ENCODE data around the gene SSBP3.

SSBP3 gene

DNA sequence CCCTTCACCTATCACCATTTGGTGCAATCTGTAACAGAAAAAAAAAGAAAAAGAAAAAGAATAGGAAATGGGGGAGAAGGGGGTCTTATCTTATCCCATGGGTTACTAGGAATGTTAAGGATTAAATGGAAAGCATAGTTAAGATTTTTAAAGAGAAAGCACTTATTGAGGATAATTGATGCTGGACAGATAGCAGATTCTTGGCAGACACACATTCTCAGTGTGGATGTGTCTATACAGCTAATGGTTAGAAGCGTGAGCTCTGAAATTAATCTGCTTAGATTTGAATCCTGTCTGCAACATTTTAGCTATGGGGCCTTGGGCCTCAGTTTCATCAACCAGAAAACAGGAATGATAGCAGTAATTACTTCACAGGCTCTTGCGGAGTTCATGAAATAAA is 67.1 kb downstream of the SSBP3 start:
- no peak overlapping the region for H3K27ac ChIP-seq (ENCODE audit: low read depth, low read length)
- H3K9me3 ChIP-seq (ENCODE audit: control insufficient read depth, insufficient read depth, low read length): no peaks in the 10 kb centered on the region
- no peak overlapping the region for H3K4me3 ChIP-seq (ENCODE audit: low read depth, low read length)
- H3K4me1 ChIP-seq (ENCODE audit: control insufficient read depth, insufficient read depth, low read length): peaks cover 56% of the 10 kb centered on the region
- no peaks in the 10 kb centered on the region for H3K27me3 ChIP-seq (ENCODE audit: control insufficient read depth, insufficient read depth, low read length)
- H3K36me3 ChIP-seq (ENCODE audit: control insufficient read depth, insufficient read depth, low read length): peaks cover 7% of the 10 kb centered on the region; the same call in 1 of the 2 replicates
- H3K9ac ChIP-seq (ENCODE audit: low read depth, low read length): no peak overlapping the region

DNA sequence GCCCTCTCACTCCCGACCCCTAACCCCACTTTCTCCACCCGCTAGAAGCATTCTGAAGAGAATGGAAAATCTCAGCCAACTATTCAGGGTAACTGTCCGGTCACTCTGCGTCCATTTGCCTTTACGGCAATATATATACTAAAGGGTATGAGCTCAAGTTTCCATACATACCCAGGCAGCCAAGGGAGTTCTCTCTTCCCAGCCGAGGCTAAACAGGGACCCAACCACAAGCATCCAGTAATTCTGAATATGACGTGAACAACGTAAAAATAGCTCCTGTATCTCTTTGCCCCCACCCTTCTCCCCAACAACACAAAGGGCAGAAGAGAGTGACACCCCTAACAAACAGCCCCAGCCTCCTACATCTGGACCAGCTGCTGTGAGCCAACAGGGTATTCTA is 67.7 kb downstream of the SSBP3 start:
- no peak overlapping the region for H3K27ac ChIP-seq (ENCODE audit: low read depth, low read length)
- peaks cover 7% of the 10 kb centered on the region; the same call in 1 of the 2 replicates for H3K36me3 ChIP-seq (ENCODE audit: control insufficient read depth, insufficient read depth, low read length)
- peaks cover 55% of the 10 kb centered on the region for H3K4me1 ChIP-seq (ENCODE audit: control insufficient read depth, insufficient read depth, low read length)
- H3K9ac ChIP-seq (ENCODE audit: low read depth, low read length): no peak overlapping the region
- no peaks in the 10 kb centered on the region for H3K9me3 ChIP-seq (ENCODE audit: control insufficient read depth, insufficient read depth, low read length)
- H3K4me3 ChIP-seq (ENCODE audit: low read depth, low read length): no peak overlapping the region
- H3K27me3 ChIP-seq (ENCODE audit: control insufficient read depth, insufficient read depth, low read length): no peaks in the 10 kb centered on the region

DNA sequence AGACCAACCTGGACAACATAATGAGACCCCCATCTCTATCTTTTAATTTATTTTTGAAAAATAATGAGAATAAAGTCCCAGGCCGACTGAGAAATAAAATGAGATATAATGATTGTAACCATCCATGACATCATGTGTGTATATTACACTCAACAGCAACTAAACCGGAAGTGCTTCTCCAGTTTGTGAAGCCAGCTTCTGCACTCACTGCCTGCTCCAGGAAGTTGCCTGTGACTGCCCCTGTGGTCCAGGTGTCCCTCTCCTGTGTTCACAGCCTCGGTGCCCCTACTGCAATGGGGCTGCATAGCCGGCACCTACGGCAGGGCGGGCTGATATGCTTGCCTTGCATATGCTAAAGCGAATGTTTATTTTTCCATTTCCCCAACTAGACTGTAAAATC is 68.3 kb downstream of the SSBP3 start:
- H3K4me1 ChIP-seq (ENCODE audit: control insufficient read depth, insufficient read depth, low read length): peaks cover 55% of the 10 kb centered on the region

DNA sequence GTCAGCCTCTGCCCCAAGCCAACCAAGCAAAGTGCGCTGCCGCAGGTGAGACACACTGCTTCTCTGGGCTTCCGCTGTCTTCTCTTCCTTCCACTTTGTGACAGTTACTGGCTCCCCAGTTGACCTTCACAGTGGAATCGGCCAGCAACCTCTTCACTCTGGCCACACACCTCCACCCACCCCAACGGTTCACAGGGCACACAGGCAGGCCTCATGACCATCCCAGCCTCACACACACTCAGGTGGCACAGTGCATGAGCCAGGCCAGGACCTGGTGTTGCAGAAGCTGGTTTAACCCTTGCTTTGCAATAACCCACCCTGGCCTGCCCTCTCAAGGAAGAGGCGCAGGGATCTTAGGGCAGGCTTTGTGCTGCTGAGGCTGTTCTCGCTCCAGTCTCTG is 69.2 kb downstream of the SSBP3 start:
- Histone ChIP-seq H3K4me3 (ENCODE audit: low read depth, low read length) (no peak overlapping the region), H3K27me3 (ENCODE audit: control insufficient read depth, insufficient read depth, low read length) (no peaks in the 10 kb centered on the region), H3K27ac (ENCODE audit: low read depth, low read length) (no peak overlapping the region), H3K9me3 (ENCODE audit: control insufficient read depth, insufficient read depth, low read length) (no peaks in the 10 kb centered on the region), H3K9ac (ENCODE audit: low read depth, low read length) (no peak overlapping the region), H3K36me3 (ENCODE audit: control insufficient read depth, insufficient read depth, low read length) (peaks cover 7% of the 10 kb centered on the region; the same call in 1 of the 2 replicates), H3K4me1 (ENCODE audit: control insufficient read depth, insufficient read depth, low read length) (peaks cover 56% of the 10 kb centered on the region)

More for the DNA sequence above, 68.3 kb downstream of the SSBP3 start:
- H3K9me3 ChIP-seq (ENCODE audit: control insufficient read depth, insufficient read depth, low read length): no peaks in the 10 kb centered on the region
- no peaks in the 10 kb centered on the region for H3K27me3 ChIP-seq (ENCODE audit: control insufficient read depth, insufficient read depth, low read length)
- H3K36me3 ChIP-seq (ENCODE audit: control insufficient read depth, insufficient read depth, low read length): peaks cover 7% of the 10 kb centered on the region; the same call in 1 of the 2 replicates
- H3K4me3 ChIP-seq (ENCODE audit: low read depth, low read length): no peak overlapping the region
- H3K27ac ChIP-seq (ENCODE audit: low read depth, low read length): no peak overlapping the region
- no peak overlapping the region for H3K9ac ChIP-seq (ENCODE audit: low read depth, low read length)

DNA sequence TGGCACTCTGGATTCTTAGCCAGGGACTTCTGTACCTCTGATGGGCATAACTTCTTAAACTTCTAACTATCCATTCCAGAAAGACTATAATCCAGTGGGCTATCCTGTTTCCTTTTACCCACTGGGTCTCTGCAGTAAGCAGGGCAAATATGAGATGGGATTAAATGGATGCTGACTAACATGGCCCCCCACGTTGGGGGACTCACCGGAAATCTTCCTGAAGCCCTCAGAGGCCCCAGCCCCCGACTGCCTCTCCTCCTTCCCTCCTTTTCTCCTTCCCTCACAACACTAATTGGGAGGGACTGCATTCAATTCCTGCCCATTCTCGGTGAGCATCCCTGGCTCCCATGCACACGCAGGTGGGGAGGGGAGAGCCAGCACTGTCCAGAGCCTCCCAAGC is 70.1 kb downstream of the SSBP3 start:
- peaks cover 57% of the 10 kb centered on the region for H3K4me1 ChIP-seq (ENCODE audit: control insufficient read depth, insufficient read depth, low read length)
- H3K27me3 ChIP-seq (ENCODE audit: control insufficient read depth, insufficient read depth, low read length): no peaks in the 10 kb centered on the region
- H3K9ac ChIP-seq (ENCODE audit: low read depth, low read length): no peak overlapping the region
- no peak overlapping the region for H3K4me3 ChIP-seq (ENCODE audit: low read depth, low read length)
- no peaks in the 10 kb centered on the region for H3K9me3 ChIP-seq (ENCODE audit: control insufficient read depth, insufficient read depth, low read length)
- H3K27ac ChIP-seq (ENCODE audit: low read depth, low read length): peak overlapping the region; percentile 55
- peaks cover 7% of the 10 kb centered on the region; the same call in 1 of the 2 replicates for H3K36me3 ChIP-seq (ENCODE audit: control insufficient read depth, insufficient read depth, low read length)

DNA sequence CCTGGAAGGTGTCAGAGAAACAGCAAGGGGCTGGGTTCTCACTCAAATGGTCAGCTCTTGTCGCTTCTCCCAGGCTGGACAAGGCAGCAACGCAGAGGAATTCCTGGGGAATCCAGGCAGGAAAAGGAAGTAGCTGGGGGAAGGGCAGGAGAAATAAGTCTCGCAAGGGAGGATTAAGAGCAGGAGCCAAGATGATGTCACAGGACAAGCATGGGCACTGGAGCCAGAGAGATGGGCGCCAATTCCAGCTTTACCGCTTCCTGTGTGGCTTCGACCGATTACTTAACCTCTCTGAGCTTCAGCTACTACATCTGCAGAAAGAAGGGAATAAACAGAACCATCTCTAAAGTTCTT is 70.5 kb downstream of the SSBP3 start:
- H3K4me3 ChIP-seq (ENCODE audit: low read depth, low read length): no peak overlapping the region
- peak overlapping the region; percentile 55 for H3K27ac ChIP-seq (ENCODE audit: low read depth, low read length)
- H3K9ac ChIP-seq (ENCODE audit: low read depth, low read length): no peak overlapping the region

DNA sequence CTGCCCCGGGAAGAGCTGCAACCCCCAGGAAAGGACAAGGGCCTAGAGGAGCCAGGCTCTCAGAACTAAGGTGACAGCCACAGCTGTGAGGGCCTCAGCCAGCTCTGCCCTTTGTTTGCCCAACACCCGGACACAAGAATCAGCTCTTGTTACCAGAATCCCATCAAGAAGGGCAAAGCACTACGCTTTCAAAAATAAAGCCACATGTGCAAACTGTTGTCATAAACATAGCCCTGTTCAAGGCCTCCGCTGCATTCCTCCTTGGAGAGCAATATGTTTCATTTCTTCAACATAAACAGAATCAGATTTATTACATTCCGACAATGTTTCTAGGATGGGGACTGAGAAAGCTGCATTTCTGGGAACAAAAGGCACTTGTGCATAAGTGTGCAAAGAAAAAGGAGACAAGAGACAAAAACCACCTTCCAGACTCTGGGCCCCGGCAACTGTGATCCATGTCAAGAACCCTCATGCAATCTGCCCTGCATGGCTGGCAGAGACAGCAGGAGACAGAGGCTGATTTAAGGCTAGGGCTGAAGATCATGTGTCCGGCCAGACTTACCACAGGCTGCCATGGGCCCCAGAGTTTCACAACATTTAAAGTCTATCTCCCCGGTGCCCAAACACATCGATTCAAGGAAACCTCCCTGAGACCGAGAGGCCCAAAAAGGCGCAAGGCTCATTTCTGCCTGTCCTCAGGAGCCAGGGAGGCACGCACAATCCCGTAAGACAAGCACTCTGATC is 71.0 kb downstream of the SSBP3 start:
- peaks cover 7% of the 10 kb centered on the region; the same call in 1 of the 2 replicates for H3K36me3 ChIP-seq (ENCODE audit: control insufficient read depth, insufficient read depth, low read length)
- no peaks in the 10 kb centered on the region for H3K27me3 ChIP-seq (ENCODE audit: control insufficient read depth, insufficient read depth, low read length)
- H3K27ac ChIP-seq (ENCODE audit: low read depth, low read length): peak overlapping the region; percentile 55
- peaks cover 57% of the 10 kb centered on the region for H3K4me1 ChIP-seq (ENCODE audit: control insufficient read depth, insufficient read depth, low read length)
- H3K4me3 ChIP-seq (ENCODE audit: low read depth, low read length): no peak overlapping the region
- H3K9ac ChIP-seq (ENCODE audit: low read depth, low read length): no peak overlapping the region
- no peaks in the 10 kb centered on the region for H3K9me3 ChIP-seq (ENCODE audit: control insufficient read depth, insufficient read depth, low read length)

More for the DNA sequence above, 70.5 kb downstream of the SSBP3 start:
- H3K27me3 ChIP-seq (ENCODE audit: control insufficient read depth, insufficient read depth, low read length): no peaks in the 10 kb centered on the region
- peaks cover 7% of the 10 kb centered on the region; the same call in 1 of the 2 replicates for H3K36me3 ChIP-seq (ENCODE audit: control insufficient read depth, insufficient read depth, low read length)
- H3K9me3 ChIP-seq (ENCODE audit: control insufficient read depth, insufficient read depth, low read length): no peaks in the 10 kb centered on the region
- peaks cover 57% of the 10 kb centered on the region for H3K4me1 ChIP-seq (ENCODE audit: control insufficient read depth, insufficient read depth, low read length)

DNA sequence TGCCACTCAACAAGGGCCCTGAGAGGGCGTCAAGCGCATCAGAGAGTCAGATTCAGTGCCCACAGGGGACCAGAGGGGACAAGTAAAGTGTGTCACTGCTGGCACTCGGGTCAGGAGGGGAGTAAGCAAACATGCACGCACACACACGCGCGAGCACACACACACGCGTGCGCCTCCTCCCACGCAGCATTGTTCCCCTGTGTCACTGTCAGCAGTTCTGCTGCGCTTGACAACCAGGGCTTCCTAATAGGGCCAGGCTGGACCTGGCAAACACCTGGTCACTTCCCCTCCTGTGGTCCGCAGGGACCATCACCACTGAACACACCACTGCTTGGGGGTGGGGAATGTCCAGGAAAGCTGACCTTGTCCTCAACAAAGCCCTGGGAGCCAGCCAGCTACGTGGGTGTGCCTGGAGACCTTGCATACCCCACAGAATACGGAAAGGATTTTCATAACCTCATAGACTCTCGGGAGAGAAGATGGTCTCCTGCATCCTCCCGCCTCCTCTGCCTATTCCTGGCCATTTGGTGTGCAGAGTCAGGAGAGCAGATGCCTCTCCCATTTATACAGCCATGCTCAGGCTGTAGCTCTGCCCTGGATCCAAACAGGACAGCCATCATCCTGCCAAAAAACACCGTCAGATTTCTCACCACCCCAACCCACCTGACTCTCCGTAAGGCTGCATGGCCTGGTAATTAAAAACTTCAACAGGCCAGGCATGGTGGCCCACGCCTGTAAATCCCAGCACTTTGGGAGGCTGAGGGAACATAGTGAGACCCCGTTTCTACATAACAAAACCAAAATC is 73.2 kb downstream of the SSBP3 start:
- H3K4me3 ChIP-seq (ENCODE audit: low read depth, low read length): no peak overlapping the region
- H3K27ac ChIP-seq (ENCODE audit: low read depth, low read length): peak overlapping the region; percentile 3
- H3K9ac ChIP-seq (ENCODE audit: low read depth, low read length): no peak overlapping the region
- 0 out of 2 replicates have a peak, but pooled peaks cover 5% of the 10 kb centered on the region for H3K36me3 ChIP-seq (ENCODE audit: control insufficient read depth, insufficient read depth, low read length)
- H3K27me3 ChIP-seq (ENCODE audit: control insufficient read depth, insufficient read depth, low read length): no peaks in the 10 kb centered on the region
- no peaks in the 10 kb centered on the region for H3K9me3 ChIP-seq (ENCODE audit: control insufficient read depth, insufficient read depth, low read length)
- H3K4me1 ChIP-seq (ENCODE audit: control insufficient read depth, insufficient read depth, low read length): peaks cover 70% of the 10 kb centered on the region

DNA sequence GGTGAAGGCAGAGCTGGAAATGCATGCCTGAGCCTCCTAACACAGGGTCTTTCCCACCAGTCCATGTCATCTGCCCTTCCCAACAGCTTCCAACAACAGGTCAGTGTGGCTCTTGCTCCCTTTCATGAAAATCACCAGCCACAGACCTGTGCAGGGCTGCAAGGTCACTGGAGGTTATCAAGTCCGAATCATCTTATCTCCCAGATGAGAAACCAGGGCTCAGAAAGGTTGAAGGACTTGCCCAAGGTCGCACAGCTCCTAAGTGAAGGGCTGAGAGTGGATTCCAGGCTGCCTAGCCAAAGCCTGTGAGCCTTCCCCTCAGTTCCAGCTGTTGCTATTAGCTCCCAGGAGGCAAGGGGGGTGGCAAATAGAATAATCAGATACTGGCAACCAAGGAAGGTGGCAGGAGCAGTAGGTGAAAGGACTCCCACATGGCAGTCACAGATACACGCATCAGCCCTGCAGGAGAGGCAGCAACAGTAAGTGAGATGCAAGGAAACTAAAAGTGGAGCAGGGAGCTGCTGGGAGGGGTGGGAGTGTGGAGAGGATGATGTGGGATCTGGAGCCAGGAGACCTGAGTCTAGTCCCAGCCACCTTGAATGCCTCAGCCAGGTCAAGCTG is 74.2 kb downstream of the SSBP3 start:
- Histone ChIP-seq H3K4me3 (ENCODE audit: low read depth, low read length) (no peak overlapping the region), H3K4me1 (ENCODE audit: control insufficient read depth, insufficient read depth, low read length) (peaks cover 78% of the 10 kb centered on the region), H3K9me3 (ENCODE audit: control insufficient read depth, insufficient read depth, low read length) (no peaks in the 10 kb centered on the region), H3K9ac (ENCODE audit: low read depth, low read length) (peak overlapping the region; percentile 18; the same call in 1 of the 2 replicates), H3K36me3 (ENCODE audit: control insufficient read depth, insufficient read depth, low read length) (0 out of 2 replicates have a peak, but pooled peaks cover 2% of the 10 kb centered on the region), H3K27me3 (ENCODE audit: control insufficient read depth, insufficient read depth, low read length) (no peaks in the 10 kb centered on the region), H3K27ac (ENCODE audit: low read depth, low read length) (peak overlapping the region; percentile 24)

DNA sequence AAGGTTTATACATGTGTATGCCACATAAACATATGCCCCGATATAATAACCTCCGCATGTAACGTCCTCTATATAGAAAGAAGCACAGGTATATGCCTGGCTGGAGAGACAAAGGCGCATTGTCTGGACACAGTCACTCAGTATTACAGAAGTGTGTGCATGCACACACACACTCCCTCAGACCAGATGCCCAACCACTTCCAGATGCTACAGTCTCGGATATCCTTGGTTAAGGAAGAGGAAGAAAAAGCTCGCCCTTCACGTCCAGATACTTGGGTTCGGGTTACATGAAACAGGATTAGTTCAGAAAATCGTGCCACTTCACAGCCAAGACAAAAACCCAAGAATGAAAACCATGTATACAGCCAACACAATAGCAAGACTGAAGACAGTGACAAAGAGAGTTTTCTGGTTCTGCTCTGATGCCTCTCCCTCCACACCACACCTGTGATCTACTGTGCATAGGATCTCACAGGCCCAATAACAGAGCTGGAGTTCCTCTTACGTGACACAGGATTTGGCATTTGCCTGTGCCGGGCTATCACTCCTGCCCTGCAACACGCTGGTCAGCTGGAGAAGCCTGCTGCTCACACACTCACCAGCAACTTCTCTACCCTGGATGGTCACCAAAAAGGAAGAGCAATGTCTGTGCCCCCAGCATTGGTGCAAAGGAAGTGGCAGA is 75.0 kb downstream of the SSBP3 start:
- H3K36me3 ChIP-seq (ENCODE audit: control insufficient read depth, insufficient read depth, low read length): no peaks in the 10 kb centered on the region
- H3K9ac ChIP-seq (ENCODE audit: low read depth, low read length): 0 out of 2 replicates have a peak overlapping the region, but pooled peaks have one; percentile 18
- peaks cover 78% of the 10 kb centered on the region for H3K4me1 ChIP-seq (ENCODE audit: control insufficient read depth, insufficient read depth, low read length)

More for the DNA sequence above, 75.0 kb downstream of the SSBP3 start:
- Histone ChIP-seq H3K27me3 (ENCODE audit: control insufficient read depth, insufficient read depth, low read length) (no peaks in the 10 kb centered on the region), H3K9me3 (ENCODE audit: control insufficient read depth, insufficient read depth, low read length) (no peaks in the 10 kb centered on the region), H3K27ac (ENCODE audit: low read depth, low read length) (peak overlapping the region; percentile 24), H3K4me3 (ENCODE audit: low read depth, low read length) (no peak overlapping the region)
